Testis (tissue), 3 donors: Measurements from ENCODE around the gene TRMT44. TPM values are rescaled to one million over a fixed set of nuclear protein-coding genes. Genes with fewer than 3 reads are reported as not detected.

Experiments
- DNase-seq: peaks from one replicate; pipeline ENCODE4 v3.0.0-alpha.2; 2019
- H3K27ac ChIP-seq, 2 donors: fragments of 200-600 bp; sonication (generic); one replicate each; pipeline ENCODE4 v1.5.1; 2019
- H3K27me3 ChIP-seq: fragments of 200-600 bp; sonication (generic); one replicate; pipeline ENCODE4 v1.5.1; 2019
- H3K36me3 ChIP-seq: fragments of 200-600 bp; sonication (generic); one replicate; pipeline ENCODE4 v1.5.1; 2017; ENCODE audit warnings: low read depth; ENCODE audit errors: missing control alignments
- H3K4me1 ChIP-seq: fragments of 200-600 bp; sonication (generic); one replicate; pipeline ENCODE4 v1.5.1; 2019
- H3K4me3 ChIP-seq, 2 donors: fragments of 200-600 bp; sonication (generic); one replicate each; pipeline ENCODE4 v1.5.1; 2017 to 2019
- H3K9me3 ChIP-seq: fragments of 200-600 bp; sonication (generic); one replicate; pipeline ENCODE4 v1.5.1; 2017
- POLR2A ChIP-seq: fragments of 450-650 bp; IDR thresholded peaks from one replicate; pipeline ENCODE4 v1.6.1; 2017; ENCODE audit warnings: antibody characterized with exemption, mild to moderate bottlenecking, moderate library complexity
- WGBS, 2 donors: methylation state at CpG; one replicate each; pipeline ENCODE4 v1.1.5; 2018; 5-methylcytosine and 5-hydroxymethylcytosine counted together
- intact Hi-C: fragments of 100-400 bp; cut with DNase I; formaldehyde crosslinking; loops from one replicate; pipeline ENCODE4 v1.15.1; 2023; ENCODE audit warnings: low total_unique reads
- polyA plus RNA-seq: library from polyadenylated mRNA; stranded (reverse); fragments of 350-450 nt; fragmentation: Illumina TruSeq; extraction: RNeasy Lipid Tissue Mini Kit (QIAGEN cat#74804); gene quantifications from one replicate; pipeline ENCODE4 v1.2.3, GENCODE V29; 2014; ENCODE audit warnings: low read depth, low replicate concordance; ENCODE audit not compliant: insufficient read depth
- total RNA-seq, 2 donors: library from RNA; depleted of rRNA; stranded (reverse); fragments of >200 nt; gene quantifications; one replicate each; pipeline ENCODE4 v1.2.3, GENCODE V29; 2016
- TF ChIP-seq, protein P1 (sequence below), 3 experiments: fragments of 450-650 bp in 2 of 3; fragments of 200-600 bp in 1 of 3; sonication (generic) in 1 of 3; IDR thresholded peaks; one replicate each; pipeline ENCODE4 v1.5.1; 2016 to 2019; ENCODE audit warnings: antibody characterized with exemption in 3 of 3, mild to moderate bottlenecking in 2 of 3, moderate library complexity in 1 of 3

TRMT44 gene
- total and polyA plus RNA-seq, 3 donors from 2014 or later: 20.9 to 52.7 (median 41.3) TPM

DNA sequence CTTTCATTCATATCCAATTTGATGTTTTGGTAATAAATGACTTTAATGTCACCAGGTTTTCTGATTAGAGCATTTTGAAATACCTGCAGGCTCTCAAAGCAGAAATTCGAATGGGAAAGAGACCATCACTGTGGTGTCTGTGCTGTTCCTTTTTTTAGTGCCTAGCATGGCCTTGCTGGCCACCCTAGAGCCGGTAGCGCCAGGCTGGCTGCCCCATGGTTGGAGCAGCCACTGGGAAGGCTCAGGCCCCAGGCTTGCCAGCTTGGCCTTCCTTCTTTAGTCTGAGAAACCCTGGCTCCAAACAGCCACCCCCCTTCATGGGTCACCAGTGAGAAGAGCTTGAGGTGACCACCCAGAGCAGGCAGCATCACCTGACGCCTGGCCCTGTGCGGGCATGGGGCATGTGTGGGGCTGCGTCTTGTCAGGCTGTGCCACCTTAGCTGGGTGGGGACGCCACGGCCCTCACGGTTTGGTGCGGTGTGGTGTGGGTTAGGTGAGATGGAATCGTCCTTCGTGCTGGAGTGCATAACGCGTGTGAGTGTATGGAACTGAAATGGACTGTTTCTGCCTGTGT lies 30.0 kb downstream of the TRMT44 start:
- Histone ChIP-seq H3K27me3 (no peaks in the 10 kb centered on the region), H3K27ac (no peak overlapping the region), H3K36me3 (no peaks in the 10 kb centered on the region), H3K9me3 (no peaks in the 10 kb centered on the region), H3K4me1 (peaks cover 23% of the 10 kb centered on the region), H3K4me3 (no peak overlapping the region)
- WGBS, 2 donors: 94 to 99% methylated on average over 11 to 14 of the region's 14 CpGs
- intact Hi-C loops: no loop called here
- no peak for DNase-seq
- no peak for TF ChIP-seq POLR2A
- TF ChIP-seq, protein P1, sequence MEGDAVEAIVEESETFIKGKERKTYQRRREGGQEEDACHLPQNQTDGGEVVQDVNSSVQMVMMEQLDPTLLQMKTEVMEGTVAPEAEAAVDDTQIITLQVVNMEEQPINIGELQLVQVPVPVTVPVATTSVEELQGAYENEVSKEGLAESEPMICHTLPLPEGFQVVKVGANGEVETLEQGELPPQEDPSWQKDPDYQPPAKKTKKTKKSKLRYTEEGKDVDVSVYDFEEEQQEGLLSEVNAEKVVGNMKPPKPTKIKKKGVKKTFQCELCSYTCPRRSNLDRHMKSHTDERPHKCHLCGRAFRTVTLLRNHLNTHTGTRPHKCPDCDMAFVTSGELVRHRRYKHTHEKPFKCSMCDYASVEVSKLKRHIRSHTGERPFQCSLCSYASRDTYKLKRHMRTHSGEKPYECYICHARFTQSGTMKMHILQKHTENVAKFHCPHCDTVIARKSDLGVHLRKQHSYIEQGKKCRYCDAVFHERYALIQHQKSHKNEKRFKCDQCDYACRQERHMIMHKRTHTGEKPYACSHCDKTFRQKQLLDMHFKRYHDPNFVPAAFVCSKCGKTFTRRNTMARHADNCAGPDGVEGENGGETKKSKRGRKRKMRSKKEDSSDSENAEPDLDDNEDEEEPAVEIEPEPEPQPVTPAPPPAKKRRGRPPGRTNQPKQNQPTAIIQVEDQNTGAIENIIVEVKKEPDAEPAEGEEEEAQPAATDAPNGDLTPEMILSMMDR (IDR thresholded peaks at IDR 0.05): no peak

DNA sequence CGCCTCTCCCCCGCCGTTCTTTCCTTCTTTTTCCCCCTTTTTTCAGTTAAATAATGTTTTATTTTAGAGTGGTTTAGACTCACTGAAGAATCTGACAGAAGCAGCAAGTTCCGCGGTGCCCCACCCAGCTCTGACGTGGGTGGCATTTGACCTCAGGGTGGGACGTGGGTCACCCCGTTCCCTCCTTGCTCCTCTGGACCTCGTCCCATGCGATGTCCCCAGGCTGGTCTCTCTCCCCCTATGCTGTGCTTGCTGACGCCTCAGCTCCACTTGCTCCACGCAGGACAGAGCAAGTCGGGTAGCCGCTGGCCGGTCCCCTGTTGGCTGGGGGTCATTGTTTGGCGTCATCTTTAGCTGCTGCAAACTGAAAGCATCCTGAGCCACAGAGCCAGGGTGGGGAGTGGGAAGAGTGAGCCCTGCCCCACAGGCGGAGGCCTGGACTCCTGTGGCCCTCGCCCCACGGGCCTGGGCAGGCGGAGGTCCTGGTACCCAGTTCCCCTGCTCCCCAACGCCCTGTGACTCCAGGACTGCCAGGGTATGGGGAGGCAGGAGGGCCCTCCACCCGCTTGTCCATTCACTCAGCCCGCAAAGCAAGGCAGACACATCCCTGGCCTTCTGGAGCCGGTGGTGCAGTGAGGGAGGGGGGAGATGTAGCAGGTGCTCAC lies 30.8 kb downstream of the TRMT44 start:
- 81 to 93% methylated on average over 17 to 24 of the region's 24 CpGs for WGBS, 2 donors
- Histone ChIP-seq H3K36me3 (no peaks in the 10 kb centered on the region), H3K9me3 (no peaks in the 10 kb centered on the region), H3K27ac (no peak overlapping the region), H3K27me3 (no peaks in the 10 kb centered on the region), H3K4me1 (peaks cover 23% of the 10 kb centered on the region), H3K4me3 (no peak overlapping the region)
- no peak for TF ChIP-seq POLR2A
- TF ChIP-seq, protein P1 (IDR thresholded peaks at IDR 0.05): no peak
- DNase-seq: no peak
- intact Hi-C loops: no loop called here

DNA sequence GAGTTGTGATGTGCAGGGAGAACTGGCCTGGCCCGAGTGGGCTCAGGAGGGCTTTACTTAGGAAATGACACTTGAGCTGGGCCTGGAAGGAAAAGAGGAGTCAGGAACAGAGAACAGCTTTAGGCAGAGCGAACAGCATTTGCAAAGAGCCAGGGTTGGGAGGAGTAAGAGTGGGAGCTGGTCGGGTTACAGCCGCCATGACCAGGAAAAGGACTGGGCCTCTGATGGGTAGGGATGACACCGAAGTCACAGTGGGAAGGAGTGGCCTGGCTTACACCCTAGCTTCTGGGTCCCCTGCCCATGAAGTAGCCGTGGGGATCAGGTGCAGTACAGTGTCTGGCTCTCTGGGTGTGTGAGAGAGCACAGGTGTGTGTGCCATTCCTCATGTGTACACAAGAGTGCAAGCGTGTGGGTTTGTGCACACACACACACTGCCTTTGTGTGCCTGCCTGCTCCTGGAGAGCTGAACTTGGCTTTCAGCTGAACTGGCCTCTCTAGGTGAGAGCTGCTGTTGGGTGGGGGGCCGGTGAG lies 31.6 kb downstream of the TRMT44 start:
- WGBS, 2 donors: 83 to 91% methylated on average over 7 to 8 of the region's 8 CpGs

DNA sequence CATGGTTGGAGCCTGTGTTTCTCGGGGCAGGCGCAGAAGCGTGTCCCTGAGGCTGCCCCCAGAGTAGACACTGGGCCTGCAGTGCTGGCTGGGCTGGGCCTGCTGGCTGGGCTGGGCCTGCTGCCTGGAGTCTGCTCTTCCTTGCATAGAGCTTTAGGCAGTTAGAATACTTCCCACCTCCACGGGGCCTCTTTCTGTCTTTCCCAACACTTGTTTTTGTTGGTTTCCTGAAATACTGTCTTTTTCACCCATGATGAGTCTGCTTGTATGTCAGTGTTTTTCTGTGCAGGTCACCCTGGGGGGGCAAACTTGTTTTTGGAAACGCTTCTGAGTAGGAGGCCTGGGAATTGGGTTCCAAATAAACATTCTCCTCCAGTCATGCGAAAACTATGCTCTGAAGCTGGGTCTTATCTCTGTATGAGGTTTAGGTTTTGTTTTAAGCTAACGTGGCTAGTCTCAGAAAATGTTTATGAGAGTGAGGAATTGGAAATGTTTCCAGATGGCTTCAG lies 32.2 kb downstream of the TRMT44 start:
- Histone ChIP-seq H3K27ac (peak overlapping the region; percentile 47 to 72), H3K4me1 (peaks cover 23% of the 10 kb centered on the region), H3K36me3 (no peaks in the 10 kb centered on the region), H3K9me3 (no peaks in the 10 kb centered on the region), H3K4me3 (no peak overlapping the region), H3K27me3 (no peaks in the 10 kb centered on the region)
- DNase-seq: peak; percentile 64
- WGBS, 2 donors: 42 to 46% methylated on average over 4 to 7 of the region's 7 CpGs
- TF ChIP-seq, protein P1 (IDR thresholded peaks at IDR 0.05): no peak
- no peak for TF ChIP-seq POLR2A
- intact Hi-C loops: no loop called here

More for the DNA sequence above, 31.6 kb downstream of the TRMT44 start:
- Histone ChIP-seq H3K9me3 (no peaks in the 10 kb centered on the region), H3K4me3 (no peak overlapping the region), H3K27ac (peak overlapping the region; percentile 14 to 72), H3K36me3 (no peaks in the 10 kb centered on the region), H3K4me1 (peaks cover 23% of the 10 kb centered on the region), H3K27me3 (no peaks in the 10 kb centered on the region)
- DNase-seq: no peak
- intact Hi-C loops: no loop called here
- TF ChIP-seq, protein P1 (IDR thresholded peaks at IDR 0.05): no peak
- no peak for TF ChIP-seq POLR2A
